HG02678 (cell line): ENCODE results near the gene CYB5R4.
"Not testable (repeated sequence)": the region's sequence is repeated elsewhere in the genome, so short reads cannot be mapped to it uniquely, and the experiment has no call there.

ENCODE experiments used
- ATAC-seq: cut with Tn5 transposase; IDR thresholded peaks from one replicate; pipeline ENCODE4 v1.9.1; 2021; ENCODE audit warnings: mild to moderate bottlenecking, moderate library complexity; ENCODE audit not compliant: unreplicated experiment

Gene CYB5R4

DNA sequence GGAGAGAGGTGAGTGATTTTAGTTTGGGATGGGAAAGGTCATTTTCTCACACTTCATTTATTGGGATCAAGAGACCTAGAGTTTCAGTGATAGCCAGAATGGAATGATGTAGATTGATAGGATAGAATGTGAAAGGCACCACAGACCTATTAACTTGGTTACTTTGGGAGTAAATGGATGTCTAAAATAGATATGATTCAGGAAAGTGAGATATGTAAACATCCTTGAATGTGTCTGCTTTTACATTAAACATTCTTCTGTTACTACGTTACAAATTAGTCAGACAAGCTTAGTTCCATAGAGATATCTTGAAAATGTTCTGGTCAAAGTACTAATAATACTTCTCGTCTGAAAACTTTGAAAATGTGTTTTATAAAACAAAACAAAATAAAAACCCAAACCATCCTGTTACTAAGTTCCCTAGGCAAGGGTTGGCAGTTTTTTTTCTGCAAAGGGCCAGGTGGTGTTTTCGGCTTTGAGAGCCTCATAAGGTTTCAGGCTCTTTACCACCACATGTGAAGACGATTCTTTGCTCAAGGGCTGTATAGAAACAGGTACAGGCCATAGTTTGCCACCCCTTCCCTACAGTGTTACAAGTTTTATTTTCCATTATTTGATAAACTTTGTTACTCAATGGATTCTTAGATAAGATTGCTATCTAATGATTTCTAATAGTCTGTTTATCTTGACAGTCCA lies 3.4 kb downstream of the CYB5R4 start:
- peak; percentile 24 for ATAC-seq

- no peak for ATAC-seq
Measured at GRCh38 chr6:83867043-83867442, 7.6 kb downstream of the CYB5R4 start.

DNA sequence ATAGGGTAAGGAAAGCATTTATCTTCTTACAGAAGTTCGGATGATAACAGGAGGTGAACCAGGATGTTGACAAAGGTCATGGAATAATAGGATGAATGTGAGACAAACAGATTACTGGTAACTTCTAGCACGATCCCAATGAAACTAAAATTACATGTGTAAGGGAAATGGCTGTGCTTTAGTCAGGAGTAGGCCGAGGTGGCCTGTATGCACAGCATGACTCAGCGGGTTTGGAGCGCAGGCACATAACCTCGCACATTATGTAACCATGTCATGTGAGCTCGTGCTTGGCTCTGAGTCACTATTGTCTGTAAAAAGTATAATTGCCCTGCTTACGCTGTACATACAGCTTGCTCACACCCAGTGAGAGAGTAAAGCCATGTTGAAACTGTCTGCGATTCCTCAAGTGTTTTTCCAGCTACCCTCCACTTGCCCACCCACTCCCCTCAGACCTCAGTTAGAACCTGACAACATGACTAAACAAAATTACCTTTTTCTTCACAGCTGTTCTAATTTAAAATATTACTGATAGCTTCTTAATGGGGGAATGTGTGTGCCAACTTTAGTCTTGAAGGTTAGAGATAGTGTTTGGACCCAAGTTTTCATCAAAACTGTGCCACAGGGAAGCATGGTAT lies 8.2 kb downstream of the CYB5R4 start:
- ATAC-seq: no peak

- no peak for ATAC-seq
Measured at GRCh38 chr6:83868639-83869038, 9.2 kb downstream of the CYB5R4 start.

- no peak for ATAC-seq
Measured at GRCh38 chr6:83870649-83871048, 11.2 kb downstream of the CYB5R4 start.

GRCh38 chr6:83872386-83873118 lies 13.1 kb downstream of the CYB5R4 start:
- no peak for ATAC-seq

DNA sequence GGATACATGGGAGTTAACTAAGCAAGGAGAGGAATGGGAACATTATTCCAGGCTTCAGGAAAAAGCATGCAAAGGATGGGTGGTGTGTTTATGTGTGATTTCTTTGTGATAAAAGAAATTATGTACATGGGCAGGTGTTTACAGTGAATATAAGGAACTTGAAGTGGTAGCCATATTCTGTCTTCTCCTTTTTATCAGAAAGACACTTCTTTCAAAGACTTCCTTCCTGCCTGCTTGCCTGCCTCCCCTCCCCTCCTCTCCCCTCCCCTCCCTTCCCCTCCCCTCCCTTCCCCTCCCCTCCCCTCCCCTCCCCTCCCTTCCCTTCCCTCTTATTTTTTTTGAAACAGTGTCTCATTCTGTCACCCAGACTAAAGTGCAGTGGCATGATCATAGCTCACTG lies 14.4 kb downstream of the CYB5R4 start:
- ATAC-seq: no peak

GRCh38 chr6:83875843-83876242 lies 16.4 kb downstream of the CYB5R4 start:
- ATAC-seq: no peak

DNA sequence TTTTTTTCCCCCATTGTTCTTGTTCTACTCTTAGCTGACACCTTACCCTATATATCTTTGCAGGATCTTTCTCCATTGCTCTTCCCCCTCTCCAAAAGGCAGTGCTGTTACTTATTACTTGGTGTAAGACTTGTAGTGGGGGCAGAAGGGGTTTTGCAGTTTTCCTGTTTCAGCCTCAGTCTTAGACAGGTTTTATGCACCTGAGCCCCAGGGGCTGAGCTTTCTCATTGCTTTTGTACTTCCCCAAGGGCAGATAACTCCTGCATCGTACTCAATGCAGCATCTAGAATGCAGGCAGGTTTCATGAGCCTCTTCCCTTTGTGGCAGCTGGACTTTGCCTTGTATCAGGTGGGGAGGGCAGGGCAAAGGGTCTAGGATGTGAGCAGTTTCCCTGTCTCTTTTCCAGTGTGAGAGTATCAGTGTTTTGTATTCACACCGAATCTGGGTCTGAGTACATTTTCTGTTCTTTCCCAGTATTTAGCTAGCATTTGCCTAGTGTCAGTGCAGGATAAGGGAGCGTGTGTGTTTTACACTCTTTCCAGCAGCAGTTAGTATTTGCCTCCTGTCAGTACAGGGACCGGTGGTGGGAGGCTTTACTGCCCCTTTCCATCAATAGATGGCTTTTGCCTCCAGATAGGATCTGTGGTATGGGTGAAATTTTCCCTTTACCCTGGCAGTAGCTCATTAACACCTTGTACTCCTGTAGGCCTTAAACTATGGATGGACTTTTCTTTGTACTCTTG lies 19.6 kb downstream of the CYB5R4 start:
- ATAC-seq: no peak

DNA sequence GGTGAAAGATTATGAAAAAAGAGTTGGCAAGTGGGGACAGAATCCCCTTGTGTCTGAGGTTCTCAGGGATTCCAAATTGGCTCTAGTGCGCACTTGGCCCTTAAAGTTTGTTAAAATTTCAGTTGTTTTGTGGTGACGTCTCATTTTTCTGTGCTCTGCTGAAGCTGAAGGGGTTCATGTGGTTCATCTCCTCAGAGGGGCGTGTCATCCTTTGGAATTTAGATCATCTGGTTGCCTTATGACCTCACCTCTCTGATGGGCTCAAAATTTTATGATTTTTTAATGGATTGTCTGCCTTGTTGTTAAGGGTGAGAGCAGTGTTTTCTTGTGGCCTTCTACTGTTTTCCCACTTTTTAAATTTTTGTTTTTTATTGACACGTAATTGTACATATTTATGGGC lies 20.3 kb downstream of the CYB5R4 start:
- no peak for ATAC-seq

DNA sequence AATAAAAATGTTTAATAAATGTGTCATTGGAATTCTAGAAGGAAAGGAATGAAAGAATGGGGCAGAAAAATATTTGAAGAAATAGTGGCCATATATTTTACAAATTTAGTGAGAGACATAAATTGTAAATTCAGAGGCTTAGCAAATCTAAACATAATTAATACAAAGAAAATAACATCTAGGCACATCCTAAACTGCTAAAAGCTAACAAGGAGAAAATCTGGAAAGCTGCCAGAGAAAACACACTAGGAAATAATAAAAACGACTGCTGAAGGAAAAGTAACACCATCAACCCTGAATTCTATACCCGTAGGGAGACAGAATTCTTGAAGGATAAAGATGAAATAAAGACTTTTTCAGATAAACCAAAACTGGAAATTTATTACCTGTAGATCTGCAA lies 23.8 kb downstream of the CYB5R4 start:
- no peak for ATAC-seq

- peak; percentile 84 for ATAC-seq
Measured at GRCh38 chr6:83884523-83884922, 25.0 kb downstream of the CYB5R4 start.

- peak; percentile 39 for ATAC-seq
Measured at GRCh38 chr6:83885984-83886383, 26.5 kb downstream of the CYB5R4 start.

- no peak for ATAC-seq
Measured at GRCh38 chr6:83889621-83890020, 30.1 kb downstream of the CYB5R4 start.

DNA sequence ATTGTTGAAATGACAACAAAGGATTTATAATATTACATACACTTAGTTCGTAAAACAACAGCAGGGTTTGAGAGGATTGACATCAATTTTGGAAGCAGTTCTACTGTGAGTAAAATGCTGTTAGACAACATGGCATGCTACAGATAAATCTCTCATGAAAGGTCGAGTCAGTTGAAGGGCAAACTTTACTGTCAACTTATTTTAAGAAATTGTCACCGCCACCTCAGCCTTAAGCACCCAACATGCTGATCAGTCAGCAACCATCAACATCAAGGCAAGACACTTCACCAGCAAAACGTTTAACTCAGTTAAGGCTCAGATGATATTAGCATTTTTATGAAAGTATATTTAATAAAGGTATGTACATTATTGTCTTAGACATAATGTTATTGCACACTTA lies 31.0 kb downstream of the CYB5R4 start:
- ATAC-seq: no peak

DNA sequence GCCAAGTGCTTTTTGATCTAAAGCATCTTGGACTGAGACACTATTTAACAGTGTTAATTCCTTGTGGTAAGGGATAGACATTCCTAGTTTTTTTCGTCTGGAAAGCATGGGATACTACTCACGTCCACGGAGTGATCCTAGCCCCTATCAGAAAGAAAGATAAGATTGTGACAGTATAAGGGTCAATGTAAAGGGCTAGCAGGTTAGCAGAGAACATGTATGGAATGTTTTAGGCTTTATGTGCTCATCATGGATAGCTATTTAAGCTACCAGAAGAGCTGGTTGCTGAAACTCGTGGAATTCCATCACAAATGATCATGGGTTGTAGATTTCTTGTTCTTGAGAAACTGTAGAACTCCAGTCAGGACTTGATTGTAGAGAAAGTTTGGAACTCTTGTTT lies 32.1 kb downstream of the CYB5R4 start:
- no peak for ATAC-seq

GRCh38 chr6:83893024-83893423 lies 33.5 kb downstream of the CYB5R4 start:
- no peak for ATAC-seq

DNA sequence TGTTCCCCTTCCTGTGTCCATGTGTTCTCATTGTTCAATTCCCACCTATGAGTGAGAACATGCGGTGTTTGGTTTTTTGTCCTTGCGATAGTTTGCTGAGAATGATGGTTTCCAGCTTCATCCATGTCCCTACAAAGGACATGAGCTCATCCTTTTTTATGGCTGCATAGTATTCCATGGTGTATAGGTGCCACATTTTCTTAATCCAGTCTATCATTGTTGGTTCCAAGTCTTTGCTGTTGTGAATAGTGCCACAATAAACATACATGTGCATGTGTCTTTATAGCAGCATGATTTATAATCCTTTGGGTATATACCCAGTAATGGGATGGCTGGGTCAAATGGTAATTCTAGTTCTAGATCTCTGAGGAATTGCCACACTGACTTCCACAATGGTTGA lies 37.6 kb downstream of the CYB5R4 start:
- ATAC-seq: not testable (repeated sequence)

GRCh38 chr6:83901624-83902023 lies 42.1 kb downstream of the CYB5R4 start:
- no peak for ATAC-seq

DNA sequence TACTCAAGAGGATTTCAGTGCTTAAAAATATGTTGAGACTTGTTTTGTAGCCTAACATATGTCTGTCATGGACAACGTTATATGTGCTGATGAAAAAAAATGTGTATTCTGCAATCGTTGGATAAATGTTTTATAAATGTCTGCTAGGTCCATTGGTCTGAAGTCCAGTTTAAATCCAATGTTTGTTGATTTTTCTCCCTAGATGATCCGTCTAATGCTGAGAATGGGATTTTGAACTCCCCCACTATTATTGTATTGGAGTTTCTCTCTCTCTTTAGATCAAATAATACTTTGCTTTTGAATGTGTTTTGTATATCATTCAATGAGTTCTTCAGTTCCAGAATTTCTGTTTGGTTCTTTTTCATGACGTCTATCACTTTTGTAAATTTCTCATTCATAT lies 44.9 kb downstream of the CYB5R4 start:
- no peak for ATAC-seq

DNA sequence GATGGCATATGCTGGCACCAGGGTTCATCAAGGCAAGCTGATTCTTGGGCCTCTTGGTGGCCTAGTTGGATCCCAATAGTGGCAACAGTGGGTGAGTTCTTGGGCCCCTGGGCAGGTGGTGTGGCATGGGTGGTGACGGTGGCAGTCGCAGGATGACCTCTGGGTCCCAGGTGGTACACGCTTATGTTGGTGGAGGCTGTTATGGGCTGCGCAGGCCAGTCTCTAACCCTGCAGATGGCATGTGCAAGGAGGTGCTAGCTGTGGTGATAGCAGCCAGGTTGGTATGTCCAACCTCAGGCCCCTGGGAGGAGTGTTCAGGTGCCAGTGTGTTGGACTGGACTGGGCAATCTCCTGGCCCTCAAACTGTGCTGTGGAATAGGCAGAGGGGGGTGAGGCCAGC lies 46.2 kb downstream of the CYB5R4 start:
- no peak for ATAC-seq
